ENCODE results near the gene CEP89.
A peak's percentile ranks its signal among the peaks of the same experiment; 100 is the strongest.
"Not testable (repeated sequence)": the region's sequence is repeated elsewhere in the genome, so short reads cannot be mapped to it uniquely, and the experiment has no call there.

The CEP89 gene

GRCh38 chr19:32971715-32972540 is at the start of gene CEP89, which contains the start of gene FAAP24:
Gene CEP89 (minus strand): TSS chr19:32971958. CDS start chr19:32971874, 84 bp downstream.
Gene FAAP24 (plus strand): TSS chr19:32972242. CDS start chr19:32973197, 955 bp downstream.
- H3K27ac Mint-ChIP-seq = peak within 1 kb of the TSS; percentile 97

GRCh38 chr19:33010891-33011290 is 39.1 kb upstream of the CEP89 start:
- H3K27ac Mint-ChIP-seq, H3K36me3 Mint-ChIP-seq, H3K4me1 Mint-ChIP-seq, H3K27me3 Mint-ChIP-seq, H3K9me3 Mint-ChIP-seq, H3K4me3 Mint-ChIP-seq: not testable (repeated sequence)

More at GRCh38 chr19:32971715-32972540, at the start of gene CEP89, which contains the start of gene FAAP24:
- Mint-ChIP-seq H3K4me3 (peak within 1 kb of the TSS; percentile 99), H3K9me3 (no peaks in the 10 kb centered on the region), H3K27me3 (no peaks in the 10 kb centered on the region), H3K4me1 (peaks cover 21% of the 10 kb centered on the region), H3K36me3 (peaks cover 4% of the 10 kb centered on the region)

- H3K27ac Mint-ChIP-seq = no peak overlapping the region
- H3K4me1 Mint-ChIP-seq = no peaks in the 10 kb centered on the region
- no peaks in the 10 kb centered on the region for H3K9me3 Mint-ChIP-seq
- H3K27me3 Mint-ChIP-seq = peaks cover 1% of the 10 kb centered on the region
- no peak overlapping the region for H3K4me3 Mint-ChIP-seq
- no peaks in the 10 kb centered on the region for H3K36me3 Mint-ChIP-seq
Measured at GRCh38 chr19:33008738-33009137, 37.0 kb upstream of the CEP89 start.

- H3K4me3 Mint-ChIP-seq = no peak overlapping the region
- H3K9me3 Mint-ChIP-seq = no peaks in the 10 kb centered on the region
- H3K27me3 Mint-ChIP-seq = peaks cover 3% of the 10 kb centered on the region
- H3K27ac Mint-ChIP-seq = no peak overlapping the region
- peaks cover 1% of the 10 kb centered on the region for H3K36me3 Mint-ChIP-seq
- peaks cover 6% of the 10 kb centered on the region for H3K4me1 Mint-ChIP-seq
Measured at GRCh38 chr19:33005440-33005839, 33.7 kb upstream of the CEP89 start.

- not testable (repeated sequence) for H3K36me3 Mint-ChIP-seq, H3K4me3 Mint-ChIP-seq, H3K4me1 Mint-ChIP-seq, H3K9me3 Mint-ChIP-seq, H3K27me3 Mint-ChIP-seq, H3K27ac Mint-ChIP-seq
Measured at GRCh38 chr19:33003424-33004024, 31.8 kb upstream of the CEP89 start.

- H3K27me3 Mint-ChIP-seq, H3K36me3 Mint-ChIP-seq, H3K4me3 Mint-ChIP-seq, H3K9me3 Mint-ChIP-seq, H3K27ac Mint-ChIP-seq, H3K4me1 Mint-ChIP-seq: not testable (repeated sequence)
Measured at GRCh38 chr19:33002126-33002865, 30.5 kb upstream of the CEP89 start.

GRCh38 chr19:33000910-33001309 is 29.2 kb upstream of the CEP89 start:
- Mint-ChIP-seq H3K36me3 (peaks cover 3% of the 10 kb centered on the region), H3K9me3 (no peaks in the 10 kb centered on the region), H3K4me1 (peaks cover 8% of the 10 kb centered on the region), H3K4me3 (no peak overlapping the region), H3K27ac (no peak overlapping the region), H3K27me3 (peaks cover 3% of the 10 kb centered on the region)

- H3K9me3 Mint-ChIP-seq = no peaks in the 10 kb centered on the region
- H3K36me3 Mint-ChIP-seq = peaks cover 3% of the 10 kb centered on the region
- H3K27me3 Mint-ChIP-seq = peaks cover 3% of the 10 kb centered on the region
- H3K4me1 Mint-ChIP-seq = peaks cover 8% of the 10 kb centered on the region
- peak overlapping the region; percentile 77 for H3K27ac Mint-ChIP-seq
- H3K4me3 Mint-ChIP-seq = peak overlapping the region; percentile 57
Measured at GRCh38 chr19:33000510-33000909, 28.8 kb upstream of the CEP89 start.

- Mint-ChIP-seq H3K9me3 (no peaks in the 10 kb centered on the region), H3K27ac (no peak overlapping the region), H3K4me1 (peaks cover 8% of the 10 kb centered on the region), H3K4me3 (no peak overlapping the region), H3K27me3 (peaks cover 1% of the 10 kb centered on the region), H3K36me3 (peaks cover 3% of the 10 kb centered on the region)
Measured at GRCh38 chr19:32998722-32999121, 27.0 kb upstream of the CEP89 start.

- no peaks in the 10 kb centered on the region for H3K27me3 Mint-ChIP-seq
- H3K9me3 Mint-ChIP-seq = no peaks in the 10 kb centered on the region
- H3K27ac Mint-ChIP-seq = no peak overlapping the region
- peaks cover 8% of the 10 kb centered on the region for H3K4me1 Mint-ChIP-seq
- H3K4me3 Mint-ChIP-seq = no peak overlapping the region
- peaks cover 2% of the 10 kb centered on the region for H3K36me3 Mint-ChIP-seq
Measured at GRCh38 chr19:32997716-32998355, 26.1 kb upstream of the CEP89 start.

GRCh38 chr19:32997061-32997464 is 25.3 kb upstream of the CEP89 start:
- H3K27ac Mint-ChIP-seq, H3K4me1 Mint-ChIP-seq, H3K27me3 Mint-ChIP-seq, H3K4me3 Mint-ChIP-seq, H3K9me3 Mint-ChIP-seq, H3K36me3 Mint-ChIP-seq: not testable (repeated sequence)

GRCh38 chr19:32995966-32996365 is 24.2 kb upstream of the CEP89 start:
- H3K27me3 Mint-ChIP-seq, H3K9me3 Mint-ChIP-seq: not testable (repeated sequence)
- peaks cover 14% of the 10 kb centered on the region for H3K4me1 Mint-ChIP-seq

GRCh38 chr19:32988724-32989123 is 17.0 kb upstream of the CEP89 start:
- Mint-ChIP-seq H3K9me3 (no peaks in the 10 kb centered on the region), H3K36me3 (no peaks in the 10 kb centered on the region), H3K27me3 (no peaks in the 10 kb centered on the region), H3K27ac (no peak overlapping the region), H3K4me1 (peaks cover 6% of the 10 kb centered on the region), H3K4me3 (no peak overlapping the region)

More at GRCh38 chr19:32995966-32996365, 24.2 kb upstream of the CEP89 start:
- H3K4me3 Mint-ChIP-seq, H3K36me3 Mint-ChIP-seq, H3K27ac Mint-ChIP-seq: not testable (repeated sequence)

- H3K27me3 Mint-ChIP-seq, H3K4me3 Mint-ChIP-seq, H3K4me1 Mint-ChIP-seq, H3K36me3 Mint-ChIP-seq, H3K9me3 Mint-ChIP-seq, H3K27ac Mint-ChIP-seq: not testable (repeated sequence)
Measured at GRCh38 chr19:32988254-32988653, 16.5 kb upstream of the CEP89 start.

GRCh38 chr19:32982488-32982887 is 10.7 kb upstream of the CEP89 start:
- H3K27ac Mint-ChIP-seq = peak overlapping the region; percentile 68

More at GRCh38 chr19:32982488-32982887, 10.7 kb upstream of the CEP89 start:
- H3K4me1 Mint-ChIP-seq, H3K27me3 Mint-ChIP-seq, H3K4me3 Mint-ChIP-seq, H3K36me3 Mint-ChIP-seq, H3K9me3 Mint-ChIP-seq: not testable (repeated sequence)
